Occipital lobe (tissue), 2 donors: ENCODE results near the gene ATP5F1D. TPM values are rescaled to one million over a fixed set of nuclear protein-coding genes. Genes with fewer than 3 reads are reported as not detected.

Source experiments
- DNase-seq: peaks from one replicate; lab custom pipeline; 2025; lab: John Stamatoyannopoulos, UW
- total RNA-seq: library from RNA; depleted of rRNA; stranded (reverse); fragments of >200 nt; gene quantifications from one replicate; pipeline ENCODE4 v1.2.3, GENCODE V29; 2014

The ATP5F1D gene
- total RNA-seq, 1 donor from 2014 or later: 11.9 TPM

- no peak for DNase-seq
Observed at GRCh38 chr19:1280636-1281568, 39.4 kb downstream of the ATP5F1D start.

GRCh38 chr19:1281569-1282287 lies 40.2 kb downstream of the ATP5F1D start:
- DNase-seq: no peak

GRCh38 chr19:1282588-1283206 lies 41.1 kb downstream of the ATP5F1D start:
- no peak for DNase-seq

GRCh38 chr19:1283207-1283916 lies 41.8 kb downstream of the ATP5F1D start:
- no peak for DNase-seq

- no peak for DNase-seq
Observed at GRCh38 chr19:1283917-1284292, 42.4 kb downstream of the ATP5F1D start.

- no peak for DNase-seq
Observed at GRCh38 chr19:1284293-1284978, 42.9 kb downstream of the ATP5F1D start.

GRCh38 chr19:1284979-1285736 lies 43.6 kb downstream of the ATP5F1D start:
- no peak for DNase-seq

GRCh38 chr19:1285737-1286360 lies 44.3 kb downstream of the ATP5F1D start, which contains the start of gene EFNA2:
TSS of gene EFNA2 (plus strand) at chr19:1285873. CDS start at chr19:1286169, 296 bp downstream.
- no peak for DNase-seq

- no peak for DNase-seq
Observed at GRCh38 chr19:1286487-1287353, 45.2 kb downstream of the ATP5F1D start.

GRCh38 chr19:1287354-1288225 lies 46.0 kb downstream of the ATP5F1D start:
- DNase-seq: no peak

- no peak for DNase-seq
Observed at GRCh38 chr19:1288226-1288612, 46.7 kb downstream of the ATP5F1D start.

GRCh38 chr19:1288833-1289685 lies 47.5 kb downstream of the ATP5F1D start:
- no peak for DNase-seq

- no peak for DNase-seq
Observed at GRCh38 chr19:1289686-1290025, 48.1 kb downstream of the ATP5F1D start.

- DNase-seq: no peak
Observed at GRCh38 chr19:1290196-1290702, 48.7 kb downstream of the ATP5F1D start.

GRCh38 chr19:1290703-1291651 lies 49.4 kb downstream of the ATP5F1D start:
- DNase-seq: no peak
